ENCODE measurements around the gene INSYN2B. TPM values are rescaled to one million over a fixed set of nuclear protein-coding genes. Genes with fewer than 3 reads are reported as not detected.

The INSYN2B gene
- total and polyA plus RNA-seq, 9 donors: 0.12 to 3.3 (median 1.1) TPM; not detected in 1

DNA sequence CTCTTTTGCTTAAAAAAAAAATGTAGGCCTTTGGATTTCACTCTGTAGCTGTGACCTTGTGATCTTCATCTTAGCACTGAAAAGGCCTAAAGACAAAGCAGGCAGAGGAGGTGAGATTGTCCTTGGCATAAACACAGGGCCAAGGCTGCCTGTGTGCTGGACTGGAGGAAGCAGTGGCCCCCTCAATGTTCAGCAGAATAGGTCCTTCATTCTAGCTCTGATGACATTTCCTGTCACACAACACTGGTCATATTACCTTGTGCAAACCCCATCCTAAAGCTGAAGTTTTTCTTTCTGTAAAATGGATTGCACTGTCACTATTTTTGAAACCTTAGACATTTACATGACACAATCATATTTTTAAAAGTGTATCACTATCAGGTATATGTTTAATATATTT, 147.4 kb downstream of the INSYN2B start:
- intact Hi-C loops (cut with DNase I): no loop called here
- Histone ChIP-seq H3K9me3 (no peaks in the 10 kb centered on the region), H3K27me3 (no peaks in the 10 kb centered on the region), H3K4me3 (no peak overlapping the region), H3K36me3 (no peaks in the 10 kb centered on the region), H3K4me1 (ENCODE audit: insufficient read depth) (no peaks in the 10 kb centered on the region), H3K27ac (no peak overlapping the region)
- no peak for DNase-seq
- TF ChIP-seq POLR2A (IDR thresholded peaks at IDR 0.05): no peak
- TF ChIP-seq, protein P1, sequence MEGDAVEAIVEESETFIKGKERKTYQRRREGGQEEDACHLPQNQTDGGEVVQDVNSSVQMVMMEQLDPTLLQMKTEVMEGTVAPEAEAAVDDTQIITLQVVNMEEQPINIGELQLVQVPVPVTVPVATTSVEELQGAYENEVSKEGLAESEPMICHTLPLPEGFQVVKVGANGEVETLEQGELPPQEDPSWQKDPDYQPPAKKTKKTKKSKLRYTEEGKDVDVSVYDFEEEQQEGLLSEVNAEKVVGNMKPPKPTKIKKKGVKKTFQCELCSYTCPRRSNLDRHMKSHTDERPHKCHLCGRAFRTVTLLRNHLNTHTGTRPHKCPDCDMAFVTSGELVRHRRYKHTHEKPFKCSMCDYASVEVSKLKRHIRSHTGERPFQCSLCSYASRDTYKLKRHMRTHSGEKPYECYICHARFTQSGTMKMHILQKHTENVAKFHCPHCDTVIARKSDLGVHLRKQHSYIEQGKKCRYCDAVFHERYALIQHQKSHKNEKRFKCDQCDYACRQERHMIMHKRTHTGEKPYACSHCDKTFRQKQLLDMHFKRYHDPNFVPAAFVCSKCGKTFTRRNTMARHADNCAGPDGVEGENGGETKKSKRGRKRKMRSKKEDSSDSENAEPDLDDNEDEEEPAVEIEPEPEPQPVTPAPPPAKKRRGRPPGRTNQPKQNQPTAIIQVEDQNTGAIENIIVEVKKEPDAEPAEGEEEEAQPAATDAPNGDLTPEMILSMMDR (IDR thresholded peaks at IDR 0.05): no peak
- no peak for TF ChIP-seq EP300 (IDR thresholded peaks at IDR 0.05)

DNA sequence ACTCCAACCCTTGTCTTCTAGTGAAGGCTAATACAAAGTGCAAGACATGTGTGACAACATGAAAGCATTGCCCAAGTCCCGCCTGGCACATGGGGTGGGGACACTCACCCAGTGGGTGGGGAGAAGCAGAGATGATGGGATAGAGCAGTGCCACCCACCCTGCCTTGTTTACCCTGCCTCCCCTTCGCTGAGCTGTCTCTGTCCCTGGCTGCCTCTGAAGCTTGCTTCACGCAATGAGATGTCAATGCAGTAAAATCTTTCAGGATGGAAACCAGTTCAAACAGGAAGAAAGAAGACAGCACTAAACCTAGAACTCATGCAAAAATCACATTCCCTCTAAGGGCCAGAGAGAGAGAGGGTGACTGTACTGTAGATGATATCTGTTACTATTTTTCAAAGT, 148.0 kb downstream of the INSYN2B start:
- Histone ChIP-seq H3K4me3 (no peak overlapping the region), H3K4me1 (ENCODE audit: insufficient read depth) (no peaks in the 10 kb centered on the region), H3K27me3 (no peaks in the 10 kb centered on the region), H3K9me3 (no peaks in the 10 kb centered on the region), H3K36me3 (no peaks in the 10 kb centered on the region), H3K27ac (no peak overlapping the region)
- no peak for DNase-seq
- intact Hi-C loops (cut with DNase I): no loop called here
- 91 to 95% (median 95%) methylated on average over 3 of the region's 3 CpGs for WGBS, 3 donors
- TF ChIP-seq POLR2A (IDR thresholded peaks at IDR 0.05): no peak
- no peak for TF ChIP-seq EP300 (IDR thresholded peaks at IDR 0.05)
- TF ChIP-seq, protein P1 (IDR thresholded peaks at IDR 0.05): no peak

DNA sequence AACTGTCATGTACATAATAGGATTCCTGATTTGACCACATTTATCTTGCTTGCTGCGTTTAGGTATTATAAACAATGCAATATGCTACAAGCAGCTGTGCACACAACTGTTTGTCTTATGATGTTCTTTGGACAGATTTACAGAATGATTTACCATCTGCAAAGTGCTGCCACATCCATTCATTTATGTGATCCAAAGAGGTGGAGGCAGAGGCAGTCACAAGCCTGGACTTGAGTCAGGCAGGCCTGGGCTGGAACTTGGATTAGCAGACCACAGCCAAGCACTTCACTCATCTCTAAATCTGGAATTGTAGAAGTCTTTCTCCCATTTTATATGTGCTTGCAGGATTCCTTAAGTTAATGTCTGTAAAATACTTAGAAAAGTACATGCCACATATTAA, 149.0 kb downstream of the INSYN2B start:
- H3K9me3 ChIP-seq: no peaks in the 10 kb centered on the region
- no peaks in the 10 kb centered on the region for H3K4me1 ChIP-seq (ENCODE audit: insufficient read depth)
- 16 to 34% (median 29%) methylated on average over 1 of the region's 1 CpG for WGBS, 3 donors
- no peaks in the 10 kb centered on the region for H3K36me3 ChIP-seq
- TF ChIP-seq EP300 (IDR thresholded peaks at IDR 0.05): no peak
- TF ChIP-seq POLR2A (IDR thresholded peaks at IDR 0.05): no peak
- TF ChIP-seq, protein P1 (IDR thresholded peaks at IDR 0.05): no peak
- no peak overlapping the region for H3K27ac ChIP-seq
- no peak for DNase-seq
- intact Hi-C loops (cut with DNase I): no loop called here
- no peaks in the 10 kb centered on the region for H3K27me3 ChIP-seq
- H3K4me3 ChIP-seq: no peak overlapping the region

DNA sequence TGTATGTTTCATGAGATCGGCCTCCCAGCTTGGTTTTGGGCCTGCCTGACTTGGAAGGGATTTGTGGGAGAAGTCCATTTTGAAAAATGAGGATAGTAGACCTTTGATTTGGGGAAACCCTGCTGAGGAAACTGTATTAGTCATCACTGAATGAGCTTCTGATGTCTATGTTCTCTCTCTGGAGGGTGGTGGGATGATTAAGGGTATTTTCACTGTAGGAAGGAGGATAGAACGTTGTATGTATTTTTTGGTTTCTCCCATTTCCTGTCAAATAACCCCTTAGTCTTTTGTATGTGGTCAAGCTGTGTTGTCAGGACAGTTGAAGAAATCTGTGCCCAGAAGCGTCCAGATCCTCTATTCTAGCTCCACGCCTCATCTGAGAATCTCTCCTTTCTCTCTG, 151.9 kb downstream of the INSYN2B start:
- WGBS, 3 donors: 72 to 90% (median 90%) methylated on average over 4 of the region's 4 CpGs
- no peaks in the 10 kb centered on the region for H3K4me1 ChIP-seq (ENCODE audit: insufficient read depth)
- H3K4me3 ChIP-seq: no peak overlapping the region
- no peak overlapping the region for H3K27ac ChIP-seq
- H3K27me3 ChIP-seq: no peaks in the 10 kb centered on the region
- no peaks in the 10 kb centered on the region for H3K9me3 ChIP-seq
- DNase-seq: no peak
- H3K36me3 ChIP-seq: no peaks in the 10 kb centered on the region
- intact Hi-C loops (cut with DNase I): no loop called here
- TF ChIP-seq, protein P1 (IDR thresholded peaks at IDR 0.05): no peak
- TF ChIP-seq POLR2A (IDR thresholded peaks at IDR 0.05): no peak
- no peak for TF ChIP-seq EP300 (IDR thresholded peaks at IDR 0.05)

DNA sequence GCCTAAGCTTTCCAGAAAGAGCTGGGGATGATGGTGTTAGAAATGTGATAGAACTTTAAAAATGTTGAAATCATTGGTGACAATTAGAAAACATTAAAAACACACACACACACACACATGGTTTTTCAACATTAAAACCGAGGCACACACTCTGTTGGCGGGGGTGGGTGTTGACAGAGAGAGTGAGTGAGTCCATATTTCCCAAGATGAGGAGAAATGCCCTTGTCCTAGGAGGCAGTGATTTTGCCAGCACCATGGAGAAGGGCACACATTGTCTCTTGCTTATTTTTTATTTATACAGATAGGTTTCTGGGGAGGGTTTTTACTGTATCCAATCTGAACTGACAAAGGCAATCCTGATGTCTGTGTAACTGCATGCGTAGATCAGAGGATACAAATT, 152.5 kb downstream of the INSYN2B start:
- TF ChIP-seq POLR2A (IDR thresholded peaks at IDR 0.05) (no peak), EP300 (IDR thresholded peaks at IDR 0.05) (no peak)
- TF ChIP-seq, protein P1 (IDR thresholded peaks at IDR 0.05): no peak
- WGBS, 3 donors: 65 to 70% (median 69%) methylated on average over 3 of the region's 3 CpGs
- intact Hi-C loops (cut with DNase I): no loop called here
- H3K27me3 ChIP-seq: no peaks in the 10 kb centered on the region
- H3K27ac ChIP-seq: no peak overlapping the region
- no peaks in the 10 kb centered on the region for H3K4me1 ChIP-seq (ENCODE audit: insufficient read depth)
- H3K9me3 ChIP-seq: no peaks in the 10 kb centered on the region
- no peaks in the 10 kb centered on the region for H3K36me3 ChIP-seq
- no peak for DNase-seq
- H3K4me3 ChIP-seq: no peak overlapping the region

All from ovary (tissue), 9 donors.